ENCODE measurements around the gene NRXN3.

DNA sequence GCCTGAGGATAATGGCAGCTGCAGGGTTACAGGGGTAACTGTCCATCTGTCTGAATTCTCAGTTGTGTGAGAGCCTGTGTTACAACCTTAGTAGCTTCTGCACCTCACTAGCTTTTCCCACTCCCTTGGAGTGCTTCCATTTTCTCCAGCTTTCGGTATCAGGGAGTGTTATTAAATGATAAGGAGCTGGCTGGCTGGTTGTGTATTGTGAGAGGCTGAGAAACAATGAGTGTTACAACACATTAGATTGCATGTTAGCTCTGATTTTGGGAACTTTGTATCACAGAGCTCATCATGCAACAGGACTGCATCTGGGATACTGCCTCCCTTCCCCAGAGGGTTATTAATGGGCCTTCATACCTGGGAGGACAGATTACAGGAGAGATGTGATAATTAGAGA is 1317.5 kb downstream of the NRXN3 start:
- TF ChIP-seq EZH2 (IDR thresholded peaks at IDR 0.05; ENCODE audit: borderline replicate concordance): no peak
- TF ChIP-seq, protein P1, sequence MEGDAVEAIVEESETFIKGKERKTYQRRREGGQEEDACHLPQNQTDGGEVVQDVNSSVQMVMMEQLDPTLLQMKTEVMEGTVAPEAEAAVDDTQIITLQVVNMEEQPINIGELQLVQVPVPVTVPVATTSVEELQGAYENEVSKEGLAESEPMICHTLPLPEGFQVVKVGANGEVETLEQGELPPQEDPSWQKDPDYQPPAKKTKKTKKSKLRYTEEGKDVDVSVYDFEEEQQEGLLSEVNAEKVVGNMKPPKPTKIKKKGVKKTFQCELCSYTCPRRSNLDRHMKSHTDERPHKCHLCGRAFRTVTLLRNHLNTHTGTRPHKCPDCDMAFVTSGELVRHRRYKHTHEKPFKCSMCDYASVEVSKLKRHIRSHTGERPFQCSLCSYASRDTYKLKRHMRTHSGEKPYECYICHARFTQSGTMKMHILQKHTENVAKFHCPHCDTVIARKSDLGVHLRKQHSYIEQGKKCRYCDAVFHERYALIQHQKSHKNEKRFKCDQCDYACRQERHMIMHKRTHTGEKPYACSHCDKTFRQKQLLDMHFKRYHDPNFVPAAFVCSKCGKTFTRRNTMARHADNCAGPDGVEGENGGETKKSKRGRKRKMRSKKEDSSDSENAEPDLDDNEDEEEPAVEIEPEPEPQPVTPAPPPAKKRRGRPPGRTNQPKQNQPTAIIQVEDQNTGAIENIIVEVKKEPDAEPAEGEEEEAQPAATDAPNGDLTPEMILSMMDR (IDR thresholded peaks at IDR 0.05; ENCODE audit: poor library complexity): no peak
